IMR-90 (cell line): ENCODE results near the gene FABP2. TPM values are rescaled to one million over a fixed set of nuclear protein-coding genes. Genes with fewer than 3 reads are reported as not detected.

Experiments
- ATAC-seq: fragments of 200-7000 bp; cut with Tn5 transposase; 2 replicates; pipeline ENCODE4 v1.9.1; 2020; ENCODE audit warnings: low read depth, mild to moderate bottlenecking, moderate library complexity
- BruUV-seq: library from RNA; stranded (reverse); fragments of 400-500 nt; replicated peaks from 2 replicates; lab custom pipeline; 2021; lab: Mats Ljungman, UMichigan
- CTCF ChIA-PET: fragments of 300-600 bp; formaldehyde crosslinking; extraction: SDS; loops from one replicate; lab custom pipeline; 2021; ENCODE audit warnings: antibody characterized with exemption; lab: Yijun Ruan, JAX
- POLR2A ChIA-PET: fragments of 300-600 bp; sonication (Branson Sonifier 250); formaldehyde crosslinking; loops from one replicate; lab custom pipeline; 2022; ENCODE audit warnings: antibody characterized with exemption; ENCODE audit not compliant: unreplicated experiment; lab: Charles Lee
- DNase-seq: peaks from one replicate; pipeline ENCODE4 v3.0.0; 2013
- H2AFZ ChIP-seq: replicated peaks from 2 replicates; pipeline ENCODE3; 2013; ENCODE audit warnings: low read length, mild to moderate bottlenecking; ENCODE audit not compliant: poor library complexity
- H2AK5ac ChIP-seq: 2 replicates; pipeline ENCODE4 v1.6.1; 2013; ENCODE audit warnings: low read depth, low read length, inconsistent platforms
- H2AK9ac ChIP-seq: replicated peaks from 2 replicates; pipeline ENCODE3; 2013; ENCODE audit warnings: mild to moderate bottlenecking, low read depth, low read length, moderate library complexity; ENCODE audit not compliant: poor library complexity
- H2BK120ac ChIP-seq: 2 replicates; pipeline ENCODE4 v1.6.1; 2013; ENCODE audit warnings: low read depth, low read length, inconsistent platforms
- H2BK15ac ChIP-seq: 3 replicates; pipeline ENCODE4 v1.6.1; 2013; ENCODE audit warnings: low read depth, low read length, inconsistent platforms
- H2BK20ac ChIP-seq: 2 replicates; pipeline ENCODE4 v1.6.1; 2013; ENCODE audit warnings: low read depth, mild to moderate bottlenecking, inconsistent platforms, low read length, moderate library complexity
- H2BK5ac ChIP-seq: 2 replicates; pipeline ENCODE4 v1.6.1; 2013; ENCODE audit warnings: mild to moderate bottlenecking, low read depth, low read length, inconsistent platforms; ENCODE audit not compliant: poor library complexity, severe bottlenecking
- H3K14ac ChIP-seq: replicated peaks from 2 replicates; pipeline ENCODE4 v1.6.1; 2013; ENCODE audit warnings: low read depth, low read length, inconsistent platforms
- H3K18ac ChIP-seq: 2 replicates; pipeline ENCODE4 v1.6.1; 2013; ENCODE audit warnings: low read depth, low read length, control low read depth
- H3K23ac ChIP-seq: 2 replicates; pipeline ENCODE4 v1.6.1; 2013; ENCODE audit warnings: low read depth, low read length, inconsistent platforms
- H3K27ac ChIP-seq: 2 replicates; pipeline ENCODE4 v1.5.1; 2013; ENCODE audit warnings: mild to moderate bottlenecking, control low read depth, low read length; ENCODE audit not compliant: insufficient read depth
- H3K27me3 ChIP-seq: 2 replicates; pipeline ENCODE4 v1.6.1; 2013; ENCODE audit warnings: low read length; ENCODE audit not compliant: control insufficient read depth, insufficient read depth
- H3K36me3 ChIP-seq: 2 replicates; pipeline ENCODE4 v1.6.1; 2013; ENCODE audit warnings: low read length, mixed read lengths; ENCODE audit not compliant: control insufficient read depth, insufficient read depth
- H3K4ac ChIP-seq: 2 replicates; pipeline ENCODE4 v1.6.1; 2013; ENCODE audit warnings: low read depth, low read length, inconsistent platforms
- H3K4me1 ChIP-seq: 2 replicates; pipeline ENCODE4 v1.6.1; 2013; ENCODE audit warnings: low read length, mixed read lengths; ENCODE audit not compliant: control insufficient read depth, insufficient read depth
- H3K4me2 ChIP-seq: 2 replicates; pipeline ENCODE4 v1.6.1; 2013; ENCODE audit warnings: low read depth, mild to moderate bottlenecking, control low read depth, low read length, moderate library complexity
- H3K4me3 ChIP-seq: 2 replicates; pipeline ENCODE4 v1.5.1; 2013; ENCODE audit warnings: low read depth, mild to moderate bottlenecking, control low read depth, low read length, moderate library complexity; ENCODE audit not compliant: insufficient read depth
- H3K56ac ChIP-seq: 2 replicates; pipeline ENCODE4 v1.6.1; 2013; ENCODE audit warnings: low read length, inconsistent platforms; ENCODE audit not compliant: insufficient read depth; ENCODE audit errors: extremely low read depth
- H3K79me1 ChIP-seq, 2 experiments: 2 replicates each; pipeline ENCODE4 v1.6.1; 2013; ENCODE audit warnings: low read length in 2 of 2, inconsistent platforms in 1 of 2, low read depth in 1 of 2
- H3K9ac ChIP-seq: 2 replicates; pipeline ENCODE4 v1.6.1; 2013; ENCODE audit warnings: low read depth, low read length, control low read depth
- H3K9me1 ChIP-seq: 2 replicates; pipeline ENCODE4 v1.6.1; 2013; ENCODE audit warnings: low read length, inconsistent platforms; ENCODE audit not compliant: insufficient read depth
- H3K9me3 ChIP-seq: 2 replicates; pipeline ENCODE4 v1.6.1; 2013; ENCODE audit warnings: low read length; ENCODE audit not compliant: control insufficient read depth, insufficient read depth
- H4K20me1 ChIP-seq: 2 replicates; pipeline ENCODE4 v1.6.1; 2013; ENCODE audit warnings: low read length, inconsistent platforms; ENCODE audit not compliant: insufficient read depth
- H4K5ac ChIP-seq: 2 replicates; pipeline ENCODE4 v1.6.1; 2013; ENCODE audit warnings: mild to moderate bottlenecking, low read depth, low read length, control low read depth
- H4K8ac ChIP-seq, 2 experiments: 2 replicates each; pipeline ENCODE4 v1.6.1; 2013; ENCODE audit warnings: low read depth in 2 of 2, low read length in 2 of 2, control low read depth in 1 of 2, inconsistent platforms in 1 of 2
- H4K91ac ChIP-seq: 2 replicates; pipeline ENCODE4 v1.6.1; 2013; ENCODE audit warnings: low read depth, low read length, inconsistent platforms; ENCODE audit not compliant: insufficient read depth
- BHLHE40 ChIP-seq: fragments of 150-350 bp; IDR thresholded peaks from 2 replicates; pipeline ENCODE4 v1.6.1; 2016; ENCODE audit warnings: mild to moderate bottlenecking, low read depth, low read length
- CHD1 ChIP-seq: IDR thresholded peaks from 2 replicates; pipeline ENCODE4 v1.6.1; 2012; ENCODE audit warnings: low read depth, low read length, improper control_type of control experiment
- CTCF ChIP-seq: conservative IDR thresholded peaks from 2 replicates; pipeline ENCODE4 v1.5.1; 2012; ENCODE audit warnings: mild to moderate bottlenecking, low read depth, low read length, improper control_type of control experiment
- ELK1 ChIP-seq: fragments of 150-350 bp; IDR thresholded peaks from 2 replicates; pipeline ENCODE4 v1.6.1; 2016; ENCODE audit warnings: low read depth, mild to moderate bottlenecking, low read length, moderate library complexity, borderline replicate concordance
- FOS ChIP-seq: fragments of 150-350 bp; IDR thresholded peaks from 2 replicates; pipeline ENCODE4 v1.6.1; 2016; ENCODE audit warnings: low read depth, low read length
- MAFK ChIP-seq: IDR thresholded peaks from 2 replicates; pipeline ENCODE4 v1.6.1; 2012; ENCODE audit warnings: low read depth, low read length, improper control_type of control experiment
- MAZ ChIP-seq: IDR thresholded peaks from 2 replicates; pipeline ENCODE4 v1.6.1; 2012; ENCODE audit warnings: low read depth, mild to moderate bottlenecking, low read length, improper control_type of control experiment, moderate library complexity, borderline replicate concordance
- MXI1 ChIP-seq: IDR thresholded peaks from 2 replicates; pipeline ENCODE4 v1.6.1; 2012; ENCODE audit warnings: low read depth, mild to moderate bottlenecking, low read length, moderate library complexity, borderline replicate concordance
- NFE2L2 ChIP-seq: fragments of 150-350 bp; IDR thresholded peaks from 2 replicates; pipeline ENCODE4 v1.6.1; 2016; ENCODE audit warnings: low read depth, mild to moderate bottlenecking, low read length
- RAD21 ChIP-seq: IDR thresholded peaks from 2 replicates; pipeline ENCODE4 v1.6.1; 2012; ENCODE audit warnings: low read length, improper control_type of control experiment
- RCOR1 ChIP-seq: IDR thresholded peaks from 2 replicates; pipeline ENCODE4 v1.6.1; 2012; ENCODE audit warnings: mild to moderate bottlenecking, low read length, improper control_type of control experiment; ENCODE audit not compliant: insufficient replicate concordance
- SMC3 ChIP-seq: fragments of 150-350 bp; IDR thresholded peaks from 2 replicates; pipeline ENCODE4 v1.6.1; 2016; ENCODE audit warnings: low read depth, mild to moderate bottlenecking, antibody characterized with exemption, low read length, moderate library complexity
- USF2 ChIP-seq: fragments of 150-350 bp; IDR thresholded peaks from 2 replicates; pipeline ENCODE4 v1.6.1; 2017; ENCODE audit warnings: mild to moderate bottlenecking, antibody characterized with exemption, low read length, low read depth
- WGBS, 2 experiments: methylation state at CpG; one replicate each; pipeline versions ENCODE4 v1.1.5 to v1.1.7; 2013; ENCODE audit warnings: missing lambda C conversion rate in 2 of 2; ENCODE audit not compliant: insufficient read length in 1 of 2; ENCODE audit errors: extremely low coverage in 2 of 2; 5-methylcytosine and 5-hydroxymethylcytosine counted together
- dilution Hi-C: fragments of 300-500 bp; cut with HindIII; formaldehyde crosslinking; loops from one replicate; pipeline ENCODE4 v1.14.3; 2018; ENCODE audit warnings: low sequenced_read_pairs; ENCODE audit not compliant: unreplicated experiment
- in situ Hi-C: fragments of 300-500 bp; cut with MboI; formaldehyde crosslinking; loops from 3 replicates; pipeline ENCODE4 v1.14.3; 2019; ENCODE audit warnings: low sequenced_read_pairs, inconsistent platforms, mixed read lengths
- intact Hi-C: fragments of 100-400 bp; cut with micrococcal nuclease; formaldehyde crosslinking; loops from 2 replicates; pipeline ENCODE4 v1.10.0; 2022
- polyA plus RNA-seq, 3 experiments: library from polyadenylated mRNA; depleted of rRNA; stranded (reverse); fragments of >200 nt; gene quantifications; 2 replicates each; pipeline ENCODE4 v1.2.3, GENCODE V29; 2012; ENCODE audit warnings: low replicate concordance in 1 of 3
- total RNA-seq: library from RNA; depleted of rRNA; stranded (reverse); fragments of >200 nt; gene quantifications from 2 replicates; pipeline ENCODE4 v1.2.3, GENCODE V29; 2012

The FABP2 gene
- total and polyA plus RNA-seq, 2 of the 4 experiments (the other 2 are of a cell fraction) = not detected

- H3K18ac ChIP-seq = no peak overlapping the region
- no CpG with 5 or more reads among the region's 2 CpGs for WGBS, 2 experiments
- CTCF ChIA-PET = no interaction called here
- H3K27me3 ChIP-seq = no peaks in the 10 kb centered on the region
- H2AFZ ChIP-seq = no peak overlapping the region
- dilution Hi-C loops (no loop called here), intact Hi-C loops (loop anchor here (10.0 kb wide), 1 partner anchor 1777 kb away; no protein-coding TSS in a partner anchor), in situ Hi-C loops (loop anchor here (10.0 kb wide), 2 partner anchors 167 to 307 kb away; partner anchors contain the start of gene PDE5A)
- BruUV-seq = no TSS peak
- no peak overlapping the region for H3K4me3 ChIP-seq
- H3K4me1 ChIP-seq = no peaks in the 10 kb centered on the region
- no peak overlapping the region for H2BK15ac ChIP-seq
- no peaks in the 10 kb centered on the region for H4K20me1 ChIP-seq
- H2BK20ac ChIP-seq = no peak overlapping the region
- H2AK9ac ChIP-seq = no peak overlapping the region
- no peaks in the 10 kb centered on the region for H3K9me3 ChIP-seq
- no peak overlapping the region for H3K9ac ChIP-seq
- H3K14ac ChIP-seq = no peak overlapping the region
- H3K4ac ChIP-seq = no peak overlapping the region
- POLR2A ChIA-PET = no interaction called here
- ATAC-seq = no peak
- no peak overlapping the region for H4K91ac ChIP-seq
- H4K8ac ChIP-seq = no peak overlapping the region
- DNase-seq = no peak
- H3K9me1 ChIP-seq = no peaks in the 10 kb centered on the region
- no peak overlapping the region for H3K56ac ChIP-seq
- H3K36me3 ChIP-seq = no peaks in the 10 kb centered on the region
- H3K4me2 ChIP-seq = no peak overlapping the region
- no peak overlapping the region for H3K27ac ChIP-seq
- no peaks in the 10 kb centered on the region for H3K79me1 ChIP-seq
- H2BK120ac ChIP-seq = no peak overlapping the region
- TF ChIP-seq NFE2L2 (no peak), FOS (no peak), RCOR1 (no peak), CHD1 (no peak), CTCF (no peak), BHLHE40 (no peak), MXI1 (no peak), MAZ (no peak), ELK1 (no peak), SMC3 (no peak), RAD21 (no peak), USF2 (no peak), MAFK (no peak)
- H2BK5ac ChIP-seq = no peak overlapping the region
- H3K23ac ChIP-seq = no peak overlapping the region
- no peak overlapping the region for H4K5ac ChIP-seq
- no peak overlapping the region for H2AK5ac ChIP-seq
Measured at GRCh38 chr4:119317990-119318389, 3.9 kb downstream of the FABP2 start.
